ENCODE measurements around the gene IFNA7.

DNA sequence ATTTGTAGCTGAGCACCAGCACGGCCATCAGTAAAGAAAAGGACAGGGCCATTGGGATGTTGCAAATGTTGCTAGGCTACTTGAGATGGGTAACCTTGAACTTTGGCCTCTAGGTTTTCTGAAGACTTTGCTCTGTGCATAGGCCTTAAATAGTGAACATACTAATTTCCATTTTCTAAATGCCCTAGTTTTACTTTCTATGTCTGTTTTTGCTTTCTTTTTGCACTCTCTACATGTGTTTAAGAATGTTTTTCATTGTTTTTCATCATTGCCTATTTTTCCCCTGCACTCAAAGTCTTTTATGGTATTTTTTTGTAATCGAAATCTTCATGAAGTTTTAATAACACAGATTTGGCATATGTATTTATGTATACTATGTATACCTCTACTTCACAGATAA, 26.1 kb upstream of the IFNA7 start, which contains the start of gene IFNA17:
- no peak for TF ChIP-seq POLR2A (IDR thresholded peaks at IDR 0.05; ENCODE audit: low read depth, low read length)
- TF ChIP-seq, protein P1, sequence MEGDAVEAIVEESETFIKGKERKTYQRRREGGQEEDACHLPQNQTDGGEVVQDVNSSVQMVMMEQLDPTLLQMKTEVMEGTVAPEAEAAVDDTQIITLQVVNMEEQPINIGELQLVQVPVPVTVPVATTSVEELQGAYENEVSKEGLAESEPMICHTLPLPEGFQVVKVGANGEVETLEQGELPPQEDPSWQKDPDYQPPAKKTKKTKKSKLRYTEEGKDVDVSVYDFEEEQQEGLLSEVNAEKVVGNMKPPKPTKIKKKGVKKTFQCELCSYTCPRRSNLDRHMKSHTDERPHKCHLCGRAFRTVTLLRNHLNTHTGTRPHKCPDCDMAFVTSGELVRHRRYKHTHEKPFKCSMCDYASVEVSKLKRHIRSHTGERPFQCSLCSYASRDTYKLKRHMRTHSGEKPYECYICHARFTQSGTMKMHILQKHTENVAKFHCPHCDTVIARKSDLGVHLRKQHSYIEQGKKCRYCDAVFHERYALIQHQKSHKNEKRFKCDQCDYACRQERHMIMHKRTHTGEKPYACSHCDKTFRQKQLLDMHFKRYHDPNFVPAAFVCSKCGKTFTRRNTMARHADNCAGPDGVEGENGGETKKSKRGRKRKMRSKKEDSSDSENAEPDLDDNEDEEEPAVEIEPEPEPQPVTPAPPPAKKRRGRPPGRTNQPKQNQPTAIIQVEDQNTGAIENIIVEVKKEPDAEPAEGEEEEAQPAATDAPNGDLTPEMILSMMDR (conservative IDR thresholded peaks at IDR 0.05; ENCODE audit: low read depth, low read length) = no peak
- TF ChIP-seq RFX5 (IDR thresholded peaks at IDR 0.05; ENCODE audit: low read depth, low read length) = no peak
- no peak for TF ChIP-seq BHLHE40 (IDR thresholded peaks at IDR 0.05; ENCODE audit: low read depth, low read length)
- TF ChIP-seq SMC3 (IDR thresholded peaks at IDR 0.05; ENCODE audit: low read depth, low read length) = no peak
- no peak for TF ChIP-seq RCOR1 (IDR thresholded peaks at IDR 0.05; ENCODE audit: insufficient replicate concordance, low read length)
- TF ChIP-seq RAD21 (IDR thresholded peaks at IDR 0.05; ENCODE audit: low read length) = no peak
- TF ChIP-seq MAZ (IDR thresholded peaks at IDR 0.05; ENCODE audit: borderline replicate concordance, low read depth, low read length) = no peak
- TF ChIP-seq CEBPB (IDR thresholded peaks at IDR 0.05; ENCODE audit: low read depth, low read length) = no peak
